ENCODE data around the gene PGBD2. TPM values are rescaled to one million over a fixed set of nuclear protein-coding genes. Genes with fewer than 3 reads are reported as not detected.
"Not testable (repeated sequence)": the region's sequence is repeated elsewhere in the genome, so short reads cannot be mapped to it uniquely, and the experiment has no call there.

Gene PGBD2
- total RNA-seq, 2 donors from 2014 or later = 6.9 to 7.2 TPM

GRCh38 chr1:248873409-248873992, 32.5 kb upstream of the PGBD2 start:
- peak overlapping the region; percentile 99 to 100 for H3K27ac Mint-ChIP-seq
- ATAC-seq = peak; percentile 93 to 94

DNA sequence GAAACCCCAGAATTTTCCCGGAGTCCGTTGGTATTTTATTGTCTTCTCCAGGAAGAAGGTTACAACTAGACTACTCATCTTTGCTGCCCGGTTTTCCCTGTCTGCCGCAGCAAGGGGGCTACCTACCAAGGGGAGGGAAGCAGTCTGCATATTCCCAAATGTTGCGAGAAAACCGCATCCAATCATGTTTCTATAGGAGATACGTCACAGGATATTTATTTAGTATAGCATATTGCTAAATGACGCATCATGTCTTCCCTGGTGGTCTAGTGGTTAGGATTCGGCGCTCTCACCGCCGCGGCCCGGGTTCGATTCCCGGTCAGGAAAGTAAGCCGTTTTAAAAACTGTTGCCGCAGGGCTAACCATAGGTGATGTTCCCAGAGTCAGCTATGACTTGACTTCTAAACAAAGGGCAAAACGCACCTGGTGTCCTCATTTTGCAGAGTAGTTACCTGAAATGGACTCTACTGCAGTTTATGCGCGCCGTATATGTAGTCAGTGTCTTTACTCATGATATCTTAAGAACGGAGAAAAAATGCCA, 32.0 kb upstream of the PGBD2 start:
- peak overlapping the region; percentile 99 to 100 for H3K27ac Mint-ChIP-seq
- no peaks in the 10 kb centered on the region for H3K27me3 Mint-ChIP-seq
- peaks cover 20 to 21% of the 10 kb centered on the region in 2 donors for H3K4me1 Mint-ChIP-seq (ENCODE audit: low read depth in 2 of 2)
- peak overlapping the region; percentile 97 for H3K4me3 Mint-ChIP-seq
- peaks cover 5% of the 10 kb centered on the region for H3K36me3 Mint-ChIP-seq
- ATAC-seq (peak; percentile 78 to 82), DNase-seq (ENCODE audit: low spot score) (peak; percentile 82)
- H3K9me3 Mint-ChIP-seq = no peaks in the 10 kb centered on the region

More at GRCh38 chr1:248873409-248873992, 32.5 kb upstream of the PGBD2 start:
- Mint-ChIP-seq H3K4me3 (peak overlapping the region; percentile 97), H3K9me3 (no peaks in the 10 kb centered on the region), H3K27me3 (no peaks in the 10 kb centered on the region), H3K4me1 (ENCODE audit: low read depth in 2 of 2) (peaks cover 20 to 21% of the 10 kb centered on the region in 2 donors), H3K36me3 (peaks cover 5% of the 10 kb centered on the region)
- DNase-seq (ENCODE audit: low spot score) = peak; percentile 92

- peaks cover 0 to 3% of the 10 kb centered on the region in 2 donors for H3K27me3 Mint-ChIP-seq
- no peaks in the 10 kb centered on the region for H3K9me3 Mint-ChIP-seq
- H3K36me3 Mint-ChIP-seq = no peaks in the 10 kb centered on the region
- DNase-seq (ENCODE audit: low spot score) = no peak
- H3K4me1 Mint-ChIP-seq (ENCODE audit: low read depth in 2 of 2) = peaks cover 0 to 5% of the 10 kb centered on the region in 2 donors
- no peak overlapping the region for H3K4me3 Mint-ChIP-seq
- no peak overlapping the region for H3K27ac Mint-ChIP-seq
- ATAC-seq = no peak
These were observed 24.8 kb upstream of the PGBD2 start for GRCh38 chr1:248881261-248881660.

GRCh38 chr1:248882427-248882826, 23.6 kb upstream of the PGBD2 start:
- DNase-seq (ENCODE audit: low spot score); H3K4me3 Mint-ChIP-seq; H3K27ac Mint-ChIP-seq; H3K27me3 Mint-ChIP-seq; ATAC-seq; H3K36me3 Mint-ChIP-seq; H3K4me1 Mint-ChIP-seq (ENCODE audit: low read depth in 2 of 2); H3K9me3 Mint-ChIP-seq: not testable (repeated sequence)

DNA sequence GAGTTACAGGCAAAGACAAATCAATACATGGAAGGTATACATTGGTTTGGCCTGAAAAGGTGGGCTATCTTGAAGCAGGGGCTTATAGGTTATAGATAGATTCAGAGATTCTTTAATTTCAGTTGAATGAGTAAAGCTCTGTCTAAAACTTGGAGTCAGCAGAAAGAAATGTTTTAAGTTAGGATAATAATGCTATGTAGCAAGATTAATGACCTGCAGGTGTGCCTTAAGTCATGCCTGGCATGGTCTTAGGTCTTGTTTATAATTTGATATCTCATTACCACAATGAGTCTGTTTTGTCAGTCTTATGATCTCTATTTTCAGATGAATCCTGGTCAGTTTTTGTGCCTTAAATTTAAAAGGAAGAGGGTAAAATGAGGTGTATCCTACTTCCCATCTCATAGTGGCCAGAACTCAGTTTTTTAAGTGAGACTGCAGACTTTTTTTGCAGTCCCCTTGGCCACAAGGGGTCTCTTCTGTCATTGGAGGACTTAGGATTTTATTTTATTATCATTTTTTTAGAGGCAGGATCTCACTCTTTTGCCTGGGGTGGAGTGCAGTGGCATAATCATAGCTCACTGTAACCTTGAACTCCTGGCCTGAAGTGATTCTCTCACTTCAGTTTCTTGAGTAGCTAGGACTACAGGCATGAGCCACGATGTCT, 21.3 kb upstream of the PGBD2 start:
- Mint-ChIP-seq H3K4me1 (ENCODE audit: low read depth in 2 of 2) (no peaks in the 10 kb centered on the region), H3K27ac (no peak overlapping the region), H3K9me3 (no peaks in the 10 kb centered on the region), H3K4me3 (no peak overlapping the region), H3K27me3 (peaks cover 0 to 3% of the 10 kb centered on the region in 2 donors), H3K36me3 (no peaks in the 10 kb centered on the region)
- no peak for DNase-seq (ENCODE audit: low spot score)
- ATAC-seq = no peak

DNA sequence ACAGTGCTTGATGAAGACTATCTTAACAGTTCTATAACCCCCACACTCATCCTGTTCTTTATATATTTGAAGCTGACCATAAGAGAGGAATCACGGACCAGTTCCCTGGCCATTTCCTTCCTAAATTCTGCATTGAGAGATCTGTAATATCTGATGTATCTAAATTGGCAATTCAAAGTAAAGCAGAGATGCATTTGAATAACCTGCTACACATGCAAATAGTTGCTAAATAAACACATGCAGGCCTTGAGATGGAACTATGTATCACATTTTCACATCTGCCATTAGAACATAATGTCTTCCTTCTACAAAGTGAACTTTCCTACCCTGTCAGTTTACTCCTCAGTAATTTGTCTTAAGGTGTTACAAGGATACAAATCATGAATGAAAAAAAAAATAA, 20.4 kb upstream of the PGBD2 start:
- Mint-ChIP-seq H3K27ac (no peak overlapping the region), H3K27me3 (peaks cover 6 to 8% of the 10 kb centered on the region in 2 donors), H3K9me3 (no peaks in the 10 kb centered on the region), H3K36me3 (no peaks in the 10 kb centered on the region), H3K4me1 (ENCODE audit: low read depth in 2 of 2) (peaks cover 2 to 5% of the 10 kb centered on the region in 2 donors), H3K4me3 (no peak overlapping the region)
- DNase-seq (ENCODE audit: low spot score) (no peak), ATAC-seq (no peak)

DNA sequence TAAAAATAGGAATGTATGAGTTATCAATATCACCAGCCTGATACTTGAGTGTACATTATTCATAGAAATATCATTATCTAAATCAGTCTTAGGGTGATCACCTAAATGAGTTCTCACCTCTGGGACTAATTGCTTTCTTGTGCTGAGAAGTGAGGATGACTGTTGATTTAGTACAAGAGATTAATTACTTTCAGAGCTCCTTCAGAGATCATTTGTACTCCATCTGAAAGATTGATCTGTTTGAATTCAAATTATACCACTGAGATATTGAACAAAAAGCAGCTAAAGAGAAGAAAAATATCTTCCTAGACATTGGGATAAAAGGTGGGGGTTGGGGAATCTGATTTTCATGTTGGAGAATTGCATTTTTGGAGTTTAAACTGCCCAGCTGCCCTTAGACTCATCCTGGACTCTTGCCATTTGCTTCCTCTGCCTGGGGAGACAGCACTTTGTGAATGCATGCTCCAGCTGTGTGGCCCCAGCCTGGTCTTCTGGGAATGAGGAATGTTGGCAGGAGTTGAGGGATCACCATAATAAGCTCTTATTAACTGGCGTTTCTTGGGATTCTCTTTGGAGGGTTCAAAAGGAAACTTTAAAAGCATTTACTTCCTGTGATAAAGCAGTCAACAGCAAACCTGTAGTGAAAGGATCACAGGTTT, 19.7 kb upstream of the PGBD2 start:
- Mint-ChIP-seq H3K4me3 (no peak overlapping the region), H3K36me3 (no peaks in the 10 kb centered on the region), H3K4me1 (ENCODE audit: low read depth in 2 of 2) (peaks cover 6 to 10% of the 10 kb centered on the region in 2 donors), H3K27me3 (peaks cover 12 to 13% of the 10 kb centered on the region in 2 donors), H3K27ac (no peak overlapping the region), H3K9me3 (no peaks in the 10 kb centered on the region)
- DNase-seq (ENCODE audit: low spot score) (no peak), ATAC-seq (no peak)

- H3K4me3 Mint-ChIP-seq; DNase-seq (ENCODE audit: low spot score); H3K9me3 Mint-ChIP-seq; H3K27ac Mint-ChIP-seq; ATAC-seq; H3K4me1 Mint-ChIP-seq (ENCODE audit: low read depth in 2 of 2); H3K36me3 Mint-ChIP-seq: not testable (repeated sequence)
- H3K27me3 Mint-ChIP-seq = peaks cover 22% of the 10 kb centered on the region in 2 donors
These were observed 16.2 kb upstream of the PGBD2 start for GRCh38 chr1:248889914-248890243.

DNA sequence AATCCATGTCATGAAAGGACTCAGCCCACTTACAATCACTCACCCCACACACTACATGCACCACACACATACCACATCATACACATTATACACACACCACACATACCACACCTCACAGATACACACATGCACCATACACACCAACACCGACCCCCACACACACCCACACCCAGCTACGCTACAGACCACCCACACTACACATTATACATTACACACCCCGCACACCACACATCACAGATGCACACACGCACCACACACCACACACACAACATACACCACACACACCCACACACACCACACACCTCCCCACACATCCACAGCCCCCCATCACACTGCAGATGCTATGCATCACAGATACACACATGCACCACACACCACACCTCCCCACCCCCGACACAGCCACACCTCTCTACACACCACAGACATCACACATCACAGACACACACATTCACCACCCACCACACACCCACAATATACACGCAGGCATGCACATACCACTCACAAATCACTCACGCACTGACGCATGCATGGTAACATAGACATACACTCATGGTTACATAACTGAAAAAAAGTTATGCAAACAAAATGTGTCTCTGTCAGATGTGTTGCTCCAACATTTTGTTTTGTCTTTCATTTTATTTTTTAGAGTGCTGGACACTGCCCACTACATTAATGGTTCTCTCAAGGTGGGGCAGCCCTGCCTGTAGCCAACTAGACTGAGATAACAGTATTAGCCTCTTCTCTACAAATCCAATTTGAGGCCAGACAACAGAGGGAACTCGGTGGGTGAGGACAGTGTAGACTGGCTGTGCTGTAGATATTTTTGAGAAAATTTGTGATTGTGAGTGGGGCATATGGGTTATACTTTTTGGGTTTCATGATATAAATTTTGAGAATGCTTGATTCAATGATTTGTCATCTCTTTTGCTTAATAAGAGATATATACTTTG, 15.2 kb upstream of the PGBD2 start:
- DNase-seq (ENCODE audit: low spot score) (no peak), ATAC-seq (peak in 1 of 2 donors; percentile 61)
- H3K27me3 Mint-ChIP-seq = peaks cover 22 to 23% of the 10 kb centered on the region in 2 donors
- no peak overlapping the region for H3K27ac Mint-ChIP-seq
- no peak overlapping the region for H3K4me3 Mint-ChIP-seq
- H3K9me3 Mint-ChIP-seq = no peaks in the 10 kb centered on the region
- H3K36me3 Mint-ChIP-seq = no peaks in the 10 kb centered on the region
- peaks cover 6 to 10% of the 10 kb centered on the region in 2 donors for H3K4me1 Mint-ChIP-seq (ENCODE audit: low read depth in 2 of 2)

DNA sequence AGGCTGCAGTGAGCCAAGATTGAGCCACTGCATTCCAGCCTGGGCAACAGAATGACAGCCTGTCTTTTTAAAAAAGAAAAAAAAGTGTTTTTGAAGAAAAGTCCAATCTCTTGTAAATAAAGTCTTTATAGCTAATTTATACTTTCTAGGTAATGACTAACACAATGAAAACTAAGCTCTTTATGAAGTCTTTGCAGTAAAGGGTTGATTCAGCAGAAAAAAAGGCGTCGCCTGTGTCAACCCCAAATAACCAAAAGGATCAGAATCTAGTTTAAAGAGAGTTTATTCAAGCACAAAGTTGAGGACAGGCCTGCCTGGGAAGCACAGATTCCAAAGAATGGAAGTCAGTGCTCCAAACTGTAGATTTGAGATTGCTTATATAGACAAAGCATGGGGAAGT, 14.3 kb upstream of the PGBD2 start:
- ATAC-seq (no peak), DNase-seq (ENCODE audit: low spot score) (no peak)
- peaks cover 22 to 23% of the 10 kb centered on the region in 2 donors for H3K27me3 Mint-ChIP-seq
- H3K4me3 Mint-ChIP-seq = no peak overlapping the region
- no peaks in the 10 kb centered on the region for H3K9me3 Mint-ChIP-seq
- no peak overlapping the region for H3K27ac Mint-ChIP-seq
- H3K4me1 Mint-ChIP-seq (ENCODE audit: low read depth in 2 of 2) = peaks cover 6 to 10% of the 10 kb centered on the region in 2 donors
- H3K36me3 Mint-ChIP-seq = no peaks in the 10 kb centered on the region

GRCh38 chr1:248892590-248892989, 13.4 kb upstream of the PGBD2 start:
- H3K9me3 Mint-ChIP-seq = no peaks in the 10 kb centered on the region
- peaks cover 6 to 10% of the 10 kb centered on the region in 2 donors for H3K4me1 Mint-ChIP-seq (ENCODE audit: low read depth in 2 of 2)
- H3K27me3 Mint-ChIP-seq = peaks cover 23 to 27% of the 10 kb centered on the region in 2 donors
- no peak for ATAC-seq
- DNase-seq (ENCODE audit: low spot score) = no peak
- H3K4me3 Mint-ChIP-seq = no peak overlapping the region
- no peaks in the 10 kb centered on the region for H3K36me3 Mint-ChIP-seq
- no peak overlapping the region for H3K27ac Mint-ChIP-seq

DNA sequence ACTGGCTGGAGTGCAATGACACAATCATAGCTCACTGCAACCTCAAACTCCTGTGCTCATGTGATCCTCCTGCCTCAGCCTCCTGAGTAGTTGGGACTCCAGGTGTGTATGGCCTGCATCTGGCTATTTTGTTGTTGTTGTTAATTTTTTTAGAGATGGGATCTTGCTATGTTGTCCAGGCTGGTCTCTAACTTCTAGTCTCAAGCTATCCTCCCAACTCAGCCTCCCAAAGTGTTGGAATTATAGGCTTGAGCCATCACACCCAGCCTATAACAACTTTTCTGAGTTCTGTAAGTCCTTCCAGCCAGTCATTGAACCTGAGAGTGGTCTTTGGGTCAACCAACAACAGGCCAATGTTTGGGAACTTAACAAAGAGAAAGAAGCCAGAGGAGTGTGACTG, 11.2 kb upstream of the PGBD2 start:
- ATAC-seq = no peak
- no peak for DNase-seq (ENCODE audit: low spot score)
- H3K4me1 Mint-ChIP-seq (ENCODE audit: low read depth in 2 of 2) = peaks cover 6 to 10% of the 10 kb centered on the region in 2 donors
- H3K27me3 Mint-ChIP-seq = peaks cover 39 to 40% of the 10 kb centered on the region in 2 donors
- H3K9me3 Mint-ChIP-seq = no peaks in the 10 kb centered on the region
- no peaks in the 10 kb centered on the region for H3K36me3 Mint-ChIP-seq
- no peak overlapping the region for H3K4me3 Mint-ChIP-seq
- H3K27ac Mint-ChIP-seq = no peak overlapping the region
